ENCODE data around the gene OR10A2.

Gene OR10A2

DNA sequence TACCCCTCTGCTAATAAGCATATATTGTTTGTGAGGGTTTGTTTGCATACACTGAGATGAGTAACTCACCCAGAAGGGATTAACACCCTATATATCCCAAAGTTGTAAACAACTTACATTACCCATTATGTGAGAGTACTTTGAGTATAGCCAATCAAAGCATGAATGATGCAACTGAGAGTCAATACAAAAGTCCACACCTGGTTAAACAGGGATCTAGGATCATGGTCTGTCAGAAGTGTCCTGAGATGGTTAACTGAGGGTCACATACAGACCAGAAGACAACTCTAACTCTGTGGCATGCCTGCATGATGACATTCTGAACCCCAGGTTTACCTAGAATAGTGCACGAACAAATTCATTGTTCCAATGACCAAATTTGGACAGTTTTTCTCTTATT lies 34.8 kb upstream of the OR10A2 start:
- H3K4me3 ChIP-seq (ENCODE audit: low read depth, low read length), result no peak overlapping the region
- TF ChIP-seq, protein P1, sequence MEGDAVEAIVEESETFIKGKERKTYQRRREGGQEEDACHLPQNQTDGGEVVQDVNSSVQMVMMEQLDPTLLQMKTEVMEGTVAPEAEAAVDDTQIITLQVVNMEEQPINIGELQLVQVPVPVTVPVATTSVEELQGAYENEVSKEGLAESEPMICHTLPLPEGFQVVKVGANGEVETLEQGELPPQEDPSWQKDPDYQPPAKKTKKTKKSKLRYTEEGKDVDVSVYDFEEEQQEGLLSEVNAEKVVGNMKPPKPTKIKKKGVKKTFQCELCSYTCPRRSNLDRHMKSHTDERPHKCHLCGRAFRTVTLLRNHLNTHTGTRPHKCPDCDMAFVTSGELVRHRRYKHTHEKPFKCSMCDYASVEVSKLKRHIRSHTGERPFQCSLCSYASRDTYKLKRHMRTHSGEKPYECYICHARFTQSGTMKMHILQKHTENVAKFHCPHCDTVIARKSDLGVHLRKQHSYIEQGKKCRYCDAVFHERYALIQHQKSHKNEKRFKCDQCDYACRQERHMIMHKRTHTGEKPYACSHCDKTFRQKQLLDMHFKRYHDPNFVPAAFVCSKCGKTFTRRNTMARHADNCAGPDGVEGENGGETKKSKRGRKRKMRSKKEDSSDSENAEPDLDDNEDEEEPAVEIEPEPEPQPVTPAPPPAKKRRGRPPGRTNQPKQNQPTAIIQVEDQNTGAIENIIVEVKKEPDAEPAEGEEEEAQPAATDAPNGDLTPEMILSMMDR (IDR thresholded peaks at IDR 0.05; ENCODE audit: insufficient read depth, low read length, missing control alignments), result no peak
- CTCF ChIA-PET, result no interaction called here
- DNase-seq (ENCODE audit: low read depth, low spot score), result no peak
- POLR2A ChIA-PET, result no interaction called here

DNA sequence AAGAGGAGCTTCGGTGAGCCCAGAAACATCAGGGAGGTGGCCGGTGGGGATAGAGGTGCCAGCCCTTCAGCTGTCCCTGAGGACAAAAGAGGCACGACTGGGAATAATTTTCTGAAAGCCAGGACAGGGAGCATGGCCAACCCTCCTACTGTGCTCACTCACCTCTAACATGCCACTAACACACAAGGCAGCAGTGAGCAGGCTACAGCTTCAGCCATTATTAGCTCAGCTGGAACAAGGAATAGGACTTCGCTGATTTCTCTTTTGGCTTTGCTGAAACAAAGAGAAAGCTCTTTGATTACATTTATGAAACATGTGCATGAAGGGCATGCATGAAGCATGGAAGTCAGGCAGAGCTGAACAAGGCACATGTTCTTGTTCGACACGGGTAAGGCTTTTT lies 29.5 kb upstream of the OR10A2 start:
- POLR2A ChIA-PET, result no interaction called here
- no peak for DNase-seq (ENCODE audit: low read depth, low spot score)

DNA sequence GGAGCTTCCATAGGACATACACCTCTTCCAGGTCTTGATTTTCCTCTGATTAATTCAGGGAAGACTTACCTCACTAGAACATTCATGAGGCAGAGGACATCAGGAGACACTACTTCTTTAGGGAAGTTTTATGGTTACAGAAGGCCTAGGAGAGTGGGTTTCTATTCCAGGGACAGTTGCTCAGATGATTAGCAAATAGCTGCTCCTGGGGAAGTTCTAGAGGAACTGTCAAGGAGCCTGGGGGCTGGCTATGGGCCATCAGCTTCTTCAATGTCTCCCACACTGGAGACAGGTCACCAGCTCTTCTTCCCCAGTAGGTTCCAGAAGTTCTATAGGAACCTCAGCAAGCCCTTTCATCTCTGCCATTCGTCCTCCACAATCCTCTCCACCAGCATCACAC lies 28.8 kb upstream of the OR10A2 start:
- POLR2A ChIA-PET, result no interaction called here
- TF ChIP-seq, protein P1 (IDR thresholded peaks at IDR 0.05; ENCODE audit: insufficient read depth, low read length, missing control alignments), result no peak
- CTCF ChIA-PET, result interaction anchor here (1.6 kb wide), 1 partner anchor 22 kb away, joined by 7 read pairs; no protein-coding TSS in a partner anchor
- H3K4me3 ChIP-seq (ENCODE audit: low read depth, low read length), result no peak overlapping the region
- DNase-seq (ENCODE audit: low read depth, low spot score), result no peak

More for the DNA sequence above, 29.5 kb upstream of the OR10A2 start:
- TF ChIP-seq, protein P1 (IDR thresholded peaks at IDR 0.05; ENCODE audit: insufficient read depth, low read length, missing control alignments), result no peak
- CTCF ChIA-PET, result interaction anchor here (1.6 kb wide), 1 partner anchor 21 kb away, joined by 7 read pairs; no protein-coding TSS in a partner anchor
- H3K4me3 ChIP-seq (ENCODE audit: low read depth, low read length), result no peak overlapping the region

DNA sequence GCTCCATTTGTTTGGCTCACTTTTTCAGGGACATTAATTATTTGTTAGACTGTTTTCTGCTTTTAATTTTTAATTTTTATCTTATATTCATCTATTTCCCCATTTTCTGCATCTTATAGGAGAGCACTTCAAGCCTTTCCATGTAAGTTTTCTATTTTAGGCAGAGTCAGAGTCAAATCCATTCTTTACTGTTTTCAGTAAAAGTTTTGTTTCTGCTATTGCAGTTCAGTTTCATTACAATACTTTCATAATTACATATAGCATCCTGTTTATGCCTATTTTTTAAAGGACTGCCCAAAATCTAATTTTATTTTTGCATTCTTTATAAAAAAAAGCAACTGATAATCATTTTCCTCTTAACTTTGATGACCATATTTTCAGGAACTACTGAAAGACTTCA lies 21.2 kb upstream of the OR10A2 start:
- ChIA-PET POLR2A (no interaction called here), CTCF (no interaction called here)
- TF ChIP-seq, protein P1 (IDR thresholded peaks at IDR 0.05; ENCODE audit: insufficient read depth, low read length, missing control alignments), result no peak
- no peak overlapping the region for H3K4me3 ChIP-seq (ENCODE audit: low read depth, low read length)
- DNase-seq (ENCODE audit: low read depth, low spot score), result no peak

DNA sequence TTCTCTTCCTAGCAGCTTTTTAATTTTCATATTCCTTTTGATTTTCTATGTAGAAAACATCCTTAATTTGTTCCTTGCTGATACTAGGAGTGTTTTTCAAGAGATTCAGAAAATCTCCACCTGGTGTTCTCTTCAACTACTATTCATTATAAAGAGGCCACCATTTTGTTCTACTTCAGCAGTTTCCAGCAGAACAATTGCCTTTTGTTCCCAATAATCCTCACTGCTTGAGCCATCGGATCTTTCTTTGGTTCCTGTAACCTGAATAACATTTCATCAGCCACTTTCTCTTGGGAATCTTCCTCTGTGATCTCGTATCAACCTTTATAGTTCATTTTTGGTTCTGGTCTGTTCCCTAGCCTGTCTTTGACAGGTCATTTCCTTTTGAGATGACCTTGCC lies 19.2 kb upstream of the OR10A2 start:
- DNase-seq (ENCODE audit: low read depth, low spot score), result no peak
- TF ChIP-seq, protein P1 (IDR thresholded peaks at IDR 0.05; ENCODE audit: insufficient read depth, low read length, missing control alignments), result no peak
- CTCF ChIA-PET, result no interaction called here
- H3K4me3 ChIP-seq (ENCODE audit: low read depth, low read length), result no peak overlapping the region
- POLR2A ChIA-PET, result no interaction called here

DNA sequence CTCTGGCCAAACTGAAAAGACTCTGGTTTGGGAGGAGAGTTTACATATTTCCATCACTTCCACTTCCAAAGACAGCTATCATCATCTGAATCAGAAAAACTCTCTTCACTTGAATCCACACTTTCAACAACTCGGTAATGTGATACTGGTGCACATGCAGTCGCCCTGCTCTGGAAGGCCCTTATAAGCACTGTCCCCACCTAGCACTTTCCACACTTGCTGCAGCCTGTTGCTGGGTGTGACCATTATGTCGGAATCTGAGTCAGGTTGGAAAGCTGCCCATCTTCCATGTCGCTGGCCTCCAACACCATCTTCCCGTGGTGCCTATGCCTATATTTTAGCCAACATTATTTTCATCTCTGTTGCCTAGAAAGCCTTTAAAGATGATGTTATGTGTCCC lies 18.5 kb upstream of the OR10A2 start:
- POLR2A ChIA-PET, result no interaction called here
- H3K4me3 ChIP-seq (ENCODE audit: low read depth, low read length), result no peak overlapping the region
- CTCF ChIA-PET, result no interaction called here
- DNase-seq (ENCODE audit: low read depth, low spot score), result no peak
- TF ChIP-seq, protein P1 (IDR thresholded peaks at IDR 0.05; ENCODE audit: insufficient read depth, low read length, missing control alignments), result no peak
